GM19455 (cell line): Measurements from ENCODE around the gene ASCC3.
"Not testable (repeated sequence)": the region's sequence is repeated elsewhere in the genome, so short reads cannot be mapped to it uniquely, and the experiment has no call there.

Experiments
- ATAC-seq: cut with Tn5 transposase; IDR thresholded peaks from one replicate; pipeline ENCODE4 v1.9.1; 2021; ENCODE audit not compliant: unreplicated experiment

Gene ASCC3

DNA sequence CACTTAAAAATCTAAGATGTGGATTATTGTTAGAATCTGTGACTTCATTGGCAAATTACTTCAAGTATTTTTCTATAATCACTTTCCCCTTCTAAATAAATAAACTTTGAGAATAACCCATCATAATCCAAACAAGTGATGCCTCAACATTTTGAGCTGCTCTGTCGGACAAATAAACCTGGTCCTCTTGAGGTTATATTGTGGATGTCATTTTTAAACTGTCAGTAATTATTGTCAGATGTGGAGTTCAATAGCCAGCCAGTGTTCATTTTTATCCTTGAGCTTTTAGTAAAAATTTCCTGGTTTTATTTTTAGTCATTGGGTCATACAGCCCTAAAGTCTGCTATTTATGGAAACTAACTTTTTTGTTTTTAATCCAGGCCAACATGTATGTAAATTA lies 9.5 kb upstream of the ASCC3 start:
- not testable (repeated sequence) for ATAC-seq

DNA sequence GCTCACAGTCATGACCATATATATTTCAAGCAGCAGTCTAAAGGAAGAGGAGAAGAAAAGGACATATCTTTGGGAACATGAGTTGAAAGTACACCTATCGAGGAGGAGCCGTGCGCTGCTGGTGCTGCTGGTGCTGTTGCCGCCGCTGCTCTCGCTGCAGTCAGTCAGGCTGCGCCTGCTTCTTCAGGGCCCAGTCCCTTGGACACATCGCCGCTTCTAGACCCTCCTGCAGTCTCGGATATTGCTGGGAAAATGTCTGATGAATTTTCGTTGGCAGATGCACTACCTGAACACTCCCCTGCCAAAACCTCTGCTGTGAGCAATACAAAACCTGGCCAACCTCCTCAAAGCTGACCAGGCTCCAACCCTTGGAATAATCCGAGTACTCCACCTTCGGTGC lies 8.2 kb upstream of the ASCC3 start:
- no peak for ATAC-seq

DNA sequence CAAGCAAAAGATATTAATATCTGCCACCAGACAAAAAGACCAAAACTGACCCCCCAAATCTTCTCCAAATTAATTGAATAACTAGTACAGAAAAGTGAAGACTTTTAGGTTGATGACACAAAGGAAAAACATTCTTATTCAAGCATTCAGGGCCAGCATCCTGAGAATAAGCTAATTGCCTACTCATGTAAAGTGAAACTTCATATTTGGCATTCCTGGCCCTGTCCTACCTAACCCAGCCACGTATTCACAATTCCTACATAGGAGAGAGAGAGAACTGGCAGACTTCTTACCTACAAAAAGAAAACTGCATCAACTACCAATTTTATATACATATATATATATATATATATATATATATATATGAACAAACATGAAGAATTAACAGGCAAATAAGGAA lies 4.9 kb upstream of the ASCC3 start:
- ATAC-seq, result no peak

DNA sequence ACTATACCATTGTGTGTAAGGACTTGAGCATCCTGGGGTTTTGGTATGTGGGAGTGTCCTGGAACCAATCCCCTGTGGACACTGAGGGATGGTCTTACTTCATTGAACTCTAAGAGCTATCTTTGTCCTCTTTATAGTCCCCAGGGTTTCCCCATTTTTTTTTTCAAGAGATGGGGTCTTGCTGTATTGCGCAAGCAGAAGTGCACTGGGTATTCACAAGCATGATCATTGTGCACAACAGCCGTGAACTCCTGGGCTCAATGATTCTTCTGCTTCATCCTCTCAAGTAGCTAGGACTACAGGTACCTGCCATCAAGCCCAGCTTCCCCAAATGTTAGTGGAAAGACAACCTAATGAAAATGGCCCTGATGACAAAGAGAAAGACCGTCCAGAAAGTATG lies 2.2 kb upstream of the ASCC3 start:
- no peak for ATAC-seq

DNA sequence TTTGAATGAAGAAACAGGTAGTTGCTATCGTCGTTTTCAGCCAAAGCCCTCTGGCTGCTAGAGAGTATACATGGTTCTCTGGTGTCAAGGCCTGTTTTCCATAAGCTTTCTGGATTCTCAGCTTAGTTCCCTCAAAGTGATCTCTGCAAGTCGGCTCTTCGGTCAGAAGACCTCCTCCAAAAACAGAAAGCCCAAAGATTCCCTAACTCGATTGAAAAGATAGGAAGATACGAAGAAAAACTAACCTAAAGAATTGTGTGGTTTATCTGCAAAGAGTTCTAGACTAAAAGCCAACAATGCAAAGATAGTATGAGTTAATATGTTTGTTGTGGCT lies 545 bp upstream of the ASCC3 start:
- peak; percentile 12 for ATAC-seq

DNA sequence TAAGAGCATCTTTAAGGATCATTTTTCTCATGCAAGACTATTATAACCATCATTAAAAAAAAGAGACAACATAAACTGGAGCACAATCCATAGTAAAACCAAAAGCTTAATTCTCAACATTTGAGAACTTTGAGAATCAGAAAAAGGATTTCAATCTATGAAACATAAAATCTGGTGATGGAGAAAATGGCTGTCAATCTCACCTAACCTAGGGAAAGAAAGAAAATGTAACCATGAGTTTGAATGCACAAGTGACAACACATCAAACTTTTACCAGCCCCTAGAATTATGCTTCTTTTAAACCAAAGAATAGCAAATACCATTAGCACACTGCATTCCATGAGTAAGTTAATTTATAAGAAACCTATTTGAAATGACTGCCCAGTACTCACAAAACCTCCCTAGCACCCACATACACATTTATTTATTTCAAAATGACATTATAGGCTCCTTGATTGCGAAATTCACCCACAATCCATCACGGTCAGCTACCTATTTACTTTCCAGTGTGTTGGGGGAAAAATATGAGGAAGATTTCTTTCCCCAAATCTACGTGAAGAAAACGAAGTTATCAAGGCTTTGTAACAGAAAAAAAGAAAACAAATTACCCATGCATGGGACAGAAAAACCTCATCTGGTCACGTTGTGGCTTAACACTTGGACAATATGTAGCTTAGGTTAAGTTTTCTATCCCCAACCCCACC lies 828 bp downstream of the ASCC3 start:
- no peak for ATAC-seq

DNA sequence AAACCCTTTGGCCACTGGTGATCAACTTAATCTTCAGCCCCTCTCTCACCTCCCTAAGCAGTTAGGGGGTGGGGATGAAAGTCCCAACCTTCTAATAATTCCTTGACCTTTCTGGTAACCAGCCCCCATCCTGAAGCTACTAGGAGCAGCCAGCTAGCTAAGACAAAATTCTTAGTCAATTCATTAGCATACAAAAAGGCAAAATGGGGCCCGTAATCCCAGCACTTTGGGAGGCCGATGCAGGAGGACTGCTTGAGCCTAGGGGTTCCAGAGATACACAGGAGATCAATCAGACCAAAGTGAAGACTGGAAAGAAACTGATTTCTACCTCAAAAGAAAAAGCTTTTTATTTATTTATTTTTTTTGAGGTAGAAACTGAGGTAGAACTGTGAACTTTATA lies 1.8 kb downstream of the ASCC3 start:
- no peak for ATAC-seq

DNA sequence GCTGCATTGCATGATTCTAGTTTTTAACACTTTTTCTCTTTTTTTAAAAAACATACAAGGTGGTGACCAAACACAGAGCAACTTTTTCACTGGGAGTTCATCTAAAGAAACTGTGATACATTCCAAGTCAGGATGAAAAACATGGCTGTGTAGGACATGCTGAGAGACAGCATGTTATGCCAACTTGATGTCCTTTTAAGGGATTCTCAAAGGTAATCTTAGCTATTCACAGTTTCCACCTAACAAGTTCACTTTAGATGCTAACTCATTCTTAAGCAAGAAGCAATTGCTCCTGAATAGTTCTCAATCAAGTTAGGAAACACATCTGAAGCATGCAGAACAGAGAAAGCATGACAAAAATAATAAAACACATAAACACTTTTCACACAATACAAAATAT lies 3.3 kb downstream of the ASCC3 start:
- ATAC-seq, result no peak

DNA sequence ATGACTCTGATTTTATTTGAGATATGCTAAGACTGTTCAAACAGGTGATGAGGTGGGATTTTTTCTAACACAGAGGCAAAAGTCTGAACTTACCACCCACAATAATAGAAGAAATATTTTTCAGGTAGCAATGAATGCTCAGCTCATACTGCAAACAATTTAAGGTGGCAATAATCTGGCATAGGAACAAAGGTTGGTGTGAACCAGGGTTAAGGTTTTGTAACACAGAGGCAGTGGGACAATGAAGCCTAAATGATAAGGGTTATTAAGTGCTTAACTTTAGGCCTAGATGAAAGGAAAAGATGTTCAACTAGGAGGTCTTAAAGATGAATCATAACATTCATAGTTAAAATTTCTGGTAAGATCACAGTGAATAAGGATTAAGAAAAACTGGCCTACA lies 4.9 kb downstream of the ASCC3 start:
- ATAC-seq, result no peak

DNA sequence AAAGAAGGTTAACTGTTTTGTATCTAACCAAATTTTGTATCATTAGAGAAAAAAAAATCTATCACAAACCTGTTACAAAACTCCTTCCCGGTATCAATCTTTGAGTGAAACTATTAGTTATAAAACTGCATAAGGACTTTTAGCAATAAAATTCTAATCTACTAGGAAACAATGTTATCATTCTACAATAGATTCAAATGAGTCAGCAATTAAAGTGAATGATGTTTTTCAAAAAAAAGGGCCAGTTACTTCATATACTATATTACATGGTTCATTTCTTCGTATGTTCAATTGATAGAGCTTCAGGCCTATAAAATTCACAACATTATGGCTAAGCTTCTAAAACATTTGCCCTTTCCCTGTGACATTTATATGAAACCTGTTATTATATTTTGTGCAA lies 15.6 kb downstream of the ASCC3 start:
- no peak for ATAC-seq

DNA sequence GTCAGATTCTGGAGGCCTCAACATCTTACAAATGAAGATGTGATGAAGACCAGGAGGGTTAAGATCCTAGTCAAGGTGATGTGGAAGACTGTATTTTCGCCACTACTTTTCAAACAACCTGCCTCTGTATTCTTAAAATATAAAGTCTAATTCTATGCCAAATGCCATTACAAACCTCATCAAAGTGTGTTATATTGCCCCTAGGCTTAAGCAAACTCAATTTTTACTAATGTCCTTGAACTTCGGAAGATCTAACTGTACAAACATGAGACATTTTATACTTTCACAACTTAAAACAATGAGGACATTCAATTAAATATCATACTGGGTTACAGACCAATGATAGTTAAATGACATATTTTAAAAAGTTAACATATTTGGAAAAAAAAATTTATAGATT lies 19.1 kb downstream of the ASCC3 start:
- no peak for ATAC-seq

DNA sequence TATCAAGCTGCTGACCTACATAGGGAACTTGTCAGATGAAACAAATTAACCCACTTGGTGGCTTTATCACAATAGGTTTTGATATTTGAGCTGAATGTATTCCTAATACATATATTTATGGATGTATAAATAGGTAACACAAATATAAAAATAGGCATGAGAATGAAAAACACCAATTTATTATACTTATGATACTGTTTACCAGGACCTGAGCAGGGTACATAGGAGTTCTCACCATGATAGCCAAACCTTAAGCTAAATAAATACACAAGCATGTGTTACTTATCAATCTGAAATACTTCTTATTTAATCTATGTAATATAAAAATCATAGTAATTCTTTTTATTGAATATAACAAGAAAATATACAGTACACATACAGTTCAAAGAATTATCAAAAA lies 25.0 kb downstream of the ASCC3 start:
- ATAC-seq, result no peak

DNA sequence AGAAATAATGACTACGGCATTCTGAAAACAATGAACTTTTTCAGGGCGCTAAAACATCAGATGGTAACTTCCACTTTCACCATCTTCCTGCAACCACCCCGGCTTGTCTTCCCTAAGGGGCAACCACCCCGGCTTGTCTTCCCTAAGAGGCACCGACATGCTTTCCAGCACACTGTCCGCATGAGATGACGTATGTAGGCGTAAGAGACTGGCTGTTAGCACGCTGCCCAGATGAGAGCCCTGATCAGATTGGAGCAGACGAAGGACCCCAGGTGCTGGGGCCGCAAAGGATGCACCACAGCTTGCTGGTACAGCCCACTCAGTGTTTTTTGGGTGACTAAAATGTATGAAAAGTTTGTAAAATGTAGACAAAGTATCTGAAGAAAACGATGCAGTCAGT lies 29.3 kb downstream of the ASCC3 start:
- no peak for ATAC-seq

DNA sequence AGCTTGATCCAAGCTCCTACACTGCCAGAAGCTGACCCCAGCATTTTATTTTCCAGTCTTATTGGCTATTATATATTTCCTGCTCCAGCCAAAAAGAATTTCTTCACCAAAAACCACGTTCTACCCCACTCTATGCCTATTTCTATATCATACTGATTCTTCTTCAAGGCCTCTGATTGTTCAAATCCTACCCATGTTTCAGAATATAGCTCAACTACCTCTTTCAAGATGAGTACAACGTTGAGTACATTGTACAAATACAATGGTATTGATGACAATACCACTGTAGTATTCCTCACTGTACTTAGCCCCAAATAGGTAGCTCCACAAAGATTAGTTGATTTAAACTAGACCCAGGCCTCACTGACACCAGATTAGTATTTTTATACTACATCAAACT lies 31.0 kb downstream of the ASCC3 start:
- ATAC-seq, result no peak

DNA sequence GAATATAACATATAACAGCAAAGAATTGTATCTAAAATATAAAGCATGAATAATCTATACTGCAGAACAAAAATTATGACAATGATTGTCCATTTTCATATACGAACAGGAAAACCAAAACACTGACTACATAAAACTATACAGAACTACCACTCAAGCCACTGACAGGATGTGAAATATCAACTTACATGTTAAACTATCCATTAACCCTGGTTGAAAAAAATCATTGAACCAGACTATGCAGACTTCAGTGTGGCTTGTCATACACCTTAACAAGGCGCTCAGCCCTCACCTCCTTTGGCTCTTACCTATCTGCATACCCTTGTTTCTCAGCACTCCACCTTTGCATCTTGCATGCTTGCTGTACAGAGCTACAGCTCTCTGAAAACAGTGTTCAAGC lies 34.9 kb downstream of the ASCC3 start:
- no peak for ATAC-seq

DNA sequence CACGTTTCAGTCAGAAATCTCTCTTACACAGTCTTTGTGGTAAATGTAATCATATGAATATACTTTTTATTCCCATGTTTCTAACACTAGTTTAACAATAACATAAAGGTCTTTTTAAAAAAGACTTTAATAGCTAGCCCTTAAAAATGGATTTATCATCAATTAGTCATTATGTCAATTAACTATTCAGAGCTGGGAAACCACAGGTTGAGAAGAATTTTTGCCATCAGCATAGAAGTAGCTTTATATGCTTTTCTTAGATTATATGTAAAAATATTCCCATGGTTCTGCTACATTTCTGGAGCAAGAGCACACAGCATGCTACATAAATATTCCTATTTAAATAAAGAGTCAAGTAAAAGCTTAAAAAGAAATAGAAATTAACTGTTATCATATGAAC lies 35.5 kb downstream of the ASCC3 start:
- ATAC-seq, result no peak

DNA sequence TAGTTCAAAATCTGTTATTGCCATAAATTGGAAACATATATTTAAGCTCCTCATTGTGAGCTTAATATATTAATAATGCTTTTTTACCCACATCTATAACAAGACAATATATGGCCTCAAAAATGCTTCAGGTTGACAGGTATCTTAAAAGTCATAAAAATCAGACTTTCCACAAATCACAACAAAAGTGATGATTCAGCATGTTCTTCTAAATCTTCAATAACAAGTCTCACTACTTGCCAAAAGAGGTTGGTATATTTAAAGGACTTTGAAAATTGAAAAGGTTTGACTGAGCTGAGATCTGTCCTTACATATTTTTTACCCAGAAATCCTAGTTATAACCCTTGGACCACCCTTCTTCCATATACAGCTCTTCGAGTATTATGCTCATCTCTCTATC lies 41.7 kb downstream of the ASCC3 start:
- no peak for ATAC-seq

DNA sequence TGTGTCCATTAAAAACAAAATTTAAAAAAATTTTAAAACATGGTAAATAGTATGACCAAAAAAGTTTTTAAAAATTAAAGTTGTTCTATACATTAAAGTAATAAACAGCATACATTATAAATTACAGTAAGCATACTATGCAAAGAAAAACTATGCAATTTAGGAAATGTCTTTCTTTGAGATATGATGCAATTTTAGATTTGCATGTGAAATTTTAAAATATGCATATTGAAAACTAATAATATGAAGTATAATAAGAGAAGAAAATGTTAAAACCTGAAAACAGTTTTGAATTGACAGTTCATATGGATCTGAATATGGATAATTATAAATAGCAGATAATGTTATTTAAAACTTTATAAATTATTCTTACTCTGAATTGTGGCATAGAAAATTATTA lies 43.1 kb downstream of the ASCC3 start:
- no peak for ATAC-seq

DNA sequence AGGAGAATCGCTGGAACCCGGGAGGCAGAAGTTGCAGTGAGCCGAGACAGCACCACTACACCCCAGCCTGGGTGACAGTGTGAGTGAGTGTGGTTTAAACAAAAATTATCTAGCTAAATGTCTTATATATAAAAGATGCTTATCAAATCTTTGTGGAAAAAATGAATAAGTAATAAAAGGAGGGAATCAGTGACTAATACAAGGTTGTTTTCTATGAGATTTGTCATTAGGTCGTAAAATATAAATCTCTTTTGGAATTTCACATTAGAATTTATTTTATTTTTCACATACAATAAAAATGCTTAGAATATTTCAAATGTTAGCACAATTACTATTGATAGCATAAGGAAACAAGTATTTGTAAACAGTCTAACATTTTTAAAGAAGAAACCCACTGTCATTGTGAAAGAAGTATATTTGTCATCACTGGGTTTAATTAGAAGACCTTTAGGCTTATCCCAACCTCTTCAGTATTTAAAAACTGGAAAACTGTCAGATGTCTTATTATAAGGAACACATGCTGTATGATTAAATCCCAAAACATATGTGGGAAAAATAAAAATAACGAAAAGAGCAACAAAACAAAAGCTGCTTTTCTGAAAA lies 47.1 kb downstream of the ASCC3 start:
- ATAC-seq, result no peak

DNA sequence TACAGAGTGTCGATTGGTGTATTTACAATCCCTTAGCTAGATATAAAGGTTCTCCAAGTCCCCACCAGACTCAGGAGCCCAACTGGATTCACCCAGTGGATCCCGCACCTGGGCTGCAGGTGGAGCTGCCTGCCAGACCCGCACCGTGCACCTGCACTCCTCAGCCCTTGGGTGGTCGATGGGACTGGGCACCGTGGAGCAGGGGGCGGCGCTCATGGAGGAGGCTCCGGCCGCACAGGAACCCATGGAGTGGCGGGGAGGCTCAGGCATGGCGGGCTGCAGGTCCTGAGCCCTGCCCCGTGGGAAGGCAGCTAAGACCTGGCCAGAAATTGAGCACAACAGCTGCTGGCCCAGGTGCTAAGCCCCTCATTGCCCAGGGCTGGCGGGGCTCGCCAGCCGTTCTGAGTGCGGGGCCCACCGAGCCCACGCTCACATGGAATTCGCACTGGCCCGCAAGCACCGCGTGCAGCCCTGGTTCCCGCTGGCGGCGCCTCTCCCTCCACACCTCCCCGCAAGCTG lies 52.0 kb downstream of the ASCC3 start:
- ATAC-seq, result not testable (repeated sequence)

DNA sequence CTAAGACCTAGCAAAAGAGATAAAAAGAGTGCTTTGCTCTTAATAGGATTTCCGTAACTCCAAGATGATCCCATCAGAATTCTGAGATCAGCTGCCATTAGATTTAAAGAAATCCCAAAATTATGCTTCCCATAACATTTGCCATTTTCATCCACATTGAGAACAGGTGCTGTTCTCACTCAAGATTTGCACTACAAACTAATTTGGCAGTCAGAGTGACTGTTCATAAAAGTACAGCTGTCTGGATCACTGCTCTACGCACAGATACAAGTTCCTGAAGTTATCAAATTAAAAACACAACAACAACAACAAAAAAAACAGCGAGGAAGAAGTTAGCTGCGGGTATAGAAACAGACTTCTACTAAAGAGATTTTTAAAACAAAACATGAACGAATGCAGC lies 58.1 kb downstream of the ASCC3 start:
- no peak for ATAC-seq

DNA sequence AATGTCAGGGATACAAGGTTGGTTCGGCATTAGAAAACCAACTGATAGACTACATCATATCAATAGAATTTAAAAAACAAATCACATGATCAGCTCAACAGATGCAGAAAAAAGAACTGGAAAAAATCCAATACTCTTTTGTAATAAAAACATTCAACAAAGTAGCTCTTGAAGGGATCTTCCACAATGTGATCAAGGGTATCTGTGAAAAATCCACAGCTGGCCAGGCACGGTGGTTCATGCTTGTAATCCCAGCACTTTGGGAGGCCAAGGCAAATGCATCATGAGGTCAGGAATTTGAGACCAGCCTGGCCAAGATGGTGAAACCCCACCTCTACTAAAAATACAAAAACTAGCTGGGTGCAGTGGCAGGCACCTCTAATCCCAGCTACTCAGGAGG lies 63.1 kb downstream of the ASCC3 start:
- ATAC-seq, result no peak

DNA sequence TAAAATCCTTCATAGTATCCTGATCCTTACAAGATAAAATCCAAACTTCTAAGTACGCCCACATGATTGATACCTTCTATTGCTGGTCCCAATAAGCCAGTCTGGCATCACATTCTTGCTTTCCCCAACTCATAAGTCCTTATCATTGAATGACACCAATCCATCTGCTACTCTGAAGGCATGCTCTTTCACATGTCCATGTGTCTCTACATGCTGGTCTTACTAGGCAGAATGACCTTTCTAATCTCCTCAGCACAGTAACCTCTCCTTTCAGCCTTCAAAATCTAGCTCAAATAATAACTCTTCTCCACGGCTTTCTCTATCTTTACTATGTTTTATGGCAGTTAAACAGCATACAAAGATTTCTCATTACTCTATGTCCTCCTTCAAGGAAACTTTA lies 71.1 kb downstream of the ASCC3 start:
- ATAC-seq, result no peak
